GM21723 (cell line): ENCODE data around the gene MALL.
"Not testable (repeated sequence)": the region's sequence is repeated elsewhere in the genome, so short reads cannot be mapped to it uniquely, and the experiment has no call there.

ENCODE experiments used
- ATAC-seq: cut with Tn5 transposase; IDR thresholded peaks from one replicate; pipeline ENCODE4 v1.9.1; 2021; ENCODE audit warnings: mild to moderate bottlenecking, moderate library complexity; ENCODE audit not compliant: unreplicated experiment

MALL gene

GRCh38 chr2:110121052-110121334 is 5.4 kb upstream of the MALL start:
- no peak for ATAC-seq

- no peak for ATAC-seq
These were observed 4.8 kb upstream of the MALL start for GRCh38 chr2:110120171-110121051.

DNA sequence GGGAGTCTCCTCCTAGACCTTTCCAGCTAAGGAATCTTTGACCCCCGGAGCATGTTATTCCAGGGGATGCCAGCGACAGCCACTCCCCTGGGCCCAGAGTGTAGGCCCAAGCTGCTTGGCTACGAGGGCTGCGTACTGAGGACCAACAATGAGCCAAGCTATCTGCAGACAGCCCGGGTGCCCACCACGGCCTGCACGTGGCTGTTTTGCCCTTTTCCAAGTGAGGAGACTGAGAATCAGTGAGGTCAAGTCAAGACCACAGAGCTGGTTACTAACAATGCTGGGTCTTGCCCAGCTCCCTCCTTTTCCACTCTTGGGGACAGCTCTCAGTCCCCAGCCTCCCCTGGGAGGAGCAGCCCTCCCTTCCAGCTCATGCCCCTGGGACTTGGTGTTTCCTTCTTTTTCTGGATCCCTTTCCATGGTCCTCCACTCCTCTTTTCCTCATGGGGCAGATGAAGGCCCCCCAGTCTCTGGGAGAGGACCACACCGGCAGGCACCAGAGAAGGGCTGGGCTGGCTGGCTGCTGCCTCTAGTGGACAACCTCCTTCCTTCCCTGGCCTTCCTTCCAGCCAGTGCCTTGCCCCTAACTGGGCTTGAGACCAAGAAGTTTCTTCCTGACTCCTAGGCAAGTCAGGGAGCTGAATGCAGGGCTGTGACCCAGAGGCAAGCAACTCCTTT is 550 bp upstream of the MALL start:
- no peak for ATAC-seq

GRCh38 chr2:110114831-110115255 is 779 bp downstream of the MALL start:
- ATAC-seq: no peak

DNA sequence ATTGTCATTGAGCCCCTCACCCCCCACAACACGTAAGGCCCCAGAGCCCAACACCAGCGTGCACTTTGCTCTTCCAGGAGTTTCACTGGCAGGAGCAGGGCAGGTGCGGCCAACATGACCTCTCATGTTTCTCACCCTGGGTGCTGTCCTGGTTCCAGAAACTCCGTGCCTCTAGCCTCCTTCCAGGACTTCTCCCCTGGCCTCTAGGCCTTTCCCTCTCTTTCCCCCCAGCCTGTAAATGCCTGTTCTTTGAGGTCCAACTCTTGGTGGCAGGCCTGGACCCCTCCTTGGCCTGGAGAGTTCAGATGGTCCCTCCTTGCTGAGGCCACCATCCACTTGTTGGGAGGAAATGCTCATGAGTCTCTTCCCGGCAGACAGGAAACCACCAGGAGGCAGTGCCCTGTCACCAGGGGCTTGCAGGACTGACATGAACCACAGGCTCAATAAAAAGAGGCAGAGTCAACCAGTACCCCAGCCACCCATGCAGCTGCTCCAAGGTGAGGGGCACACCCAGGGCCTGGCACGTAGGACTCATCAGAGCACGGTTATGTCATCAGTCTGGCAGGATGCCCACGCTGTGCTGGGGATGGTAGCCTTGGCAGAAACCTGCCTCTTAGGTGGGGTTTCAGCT is 1.5 kb downstream of the MALL start:
- ATAC-seq: no peak

- ATAC-seq: not testable (repeated sequence)
These were observed 7.3 kb downstream of the MALL start for GRCh38 chr2:110108291-110108690.

DNA sequence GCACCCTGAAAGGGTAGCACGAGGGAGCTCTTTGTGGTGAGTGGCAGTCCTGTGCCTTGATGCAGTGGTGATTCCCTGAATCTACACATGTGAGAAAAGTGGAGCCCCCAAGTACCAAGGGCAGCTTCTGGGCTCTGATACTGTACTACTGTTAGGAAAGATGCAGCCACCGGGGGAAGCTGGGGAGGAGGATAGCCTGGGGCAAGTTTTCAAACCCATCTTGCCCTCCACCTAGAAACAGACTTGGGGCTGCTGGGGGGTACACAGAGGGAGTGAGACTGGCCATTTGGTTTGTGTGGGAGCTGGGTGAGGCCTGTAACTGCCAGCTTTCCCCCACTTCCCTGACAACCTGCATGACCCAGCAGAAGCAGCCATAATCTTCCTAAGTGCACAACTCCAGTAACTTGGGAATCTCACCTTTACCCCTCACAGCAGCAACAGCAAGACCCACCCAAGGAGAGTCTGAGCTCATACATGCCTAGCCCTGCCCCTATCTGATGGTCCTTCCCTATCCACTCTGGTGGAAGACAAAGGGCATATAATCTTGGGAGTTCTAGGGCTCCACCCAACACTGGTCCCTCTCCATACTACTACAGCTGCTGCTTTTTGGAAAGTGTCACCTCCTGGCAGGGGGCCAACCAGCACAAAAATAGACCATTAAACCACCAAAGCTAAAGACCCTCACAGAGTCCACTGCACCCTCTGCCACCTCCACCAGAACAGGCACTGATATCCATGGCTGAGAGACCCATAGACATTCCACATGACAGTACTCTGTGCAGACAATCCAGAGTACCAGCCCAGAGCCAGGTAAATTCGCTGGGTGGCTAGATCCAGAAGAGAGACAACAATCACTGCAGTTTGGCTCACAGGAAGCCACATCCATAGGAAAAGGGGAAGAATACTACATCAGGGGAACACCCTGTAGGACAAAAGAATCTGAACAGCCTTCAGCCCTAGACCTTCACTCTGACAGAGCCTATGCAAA is 8.2 kb downstream of the MALL start:
- ATAC-seq: no peak

GRCh38 chr2:110106642-110107041 is 9.0 kb downstream of the MALL start:
- no peak for ATAC-seq

DNA sequence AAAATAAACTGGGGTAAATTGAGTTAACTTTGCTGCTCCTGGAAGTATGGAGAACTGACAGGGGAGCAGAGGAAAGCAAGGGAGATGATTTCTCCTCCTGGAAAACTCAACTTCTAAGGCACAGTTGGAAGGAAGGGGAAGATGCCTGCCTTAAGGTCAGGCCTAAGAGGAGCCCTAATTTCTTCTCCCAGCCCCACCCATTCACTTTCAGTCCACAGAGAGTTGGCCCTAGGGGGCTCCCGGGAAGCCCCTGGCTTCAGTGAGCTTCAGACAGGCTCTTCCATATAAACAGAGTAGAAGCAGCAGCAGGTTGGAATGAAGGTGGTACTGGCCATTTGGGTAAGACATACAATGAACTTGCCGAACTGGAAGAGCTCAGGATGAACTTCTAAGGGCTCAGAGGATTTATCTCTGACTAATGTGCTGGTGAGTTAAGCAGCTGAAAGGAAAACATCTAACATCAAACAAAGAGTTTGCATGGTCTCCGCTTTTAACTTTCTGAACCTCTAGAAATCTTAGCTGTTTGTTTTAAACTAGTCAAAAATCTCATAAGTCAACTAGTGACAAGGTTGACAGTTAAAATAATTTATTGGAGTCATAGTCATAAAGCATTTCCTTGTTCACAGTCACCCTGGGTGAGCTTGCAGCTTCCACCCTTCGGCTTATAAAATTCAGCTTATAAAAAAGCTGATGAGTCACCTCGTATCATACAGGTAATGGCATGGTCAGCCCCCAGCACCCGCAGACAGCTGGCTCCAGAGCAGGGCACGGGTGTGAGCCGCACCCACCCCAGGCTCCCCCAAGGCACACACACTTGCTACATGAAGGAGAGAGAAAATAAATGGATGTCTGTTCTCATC is 9.8 kb downstream of the MALL start:
- ATAC-seq: no peak

- no peak for ATAC-seq
These were observed 10.4 kb downstream of the MALL start for GRCh38 chr2:110105183-110105582.

DNA sequence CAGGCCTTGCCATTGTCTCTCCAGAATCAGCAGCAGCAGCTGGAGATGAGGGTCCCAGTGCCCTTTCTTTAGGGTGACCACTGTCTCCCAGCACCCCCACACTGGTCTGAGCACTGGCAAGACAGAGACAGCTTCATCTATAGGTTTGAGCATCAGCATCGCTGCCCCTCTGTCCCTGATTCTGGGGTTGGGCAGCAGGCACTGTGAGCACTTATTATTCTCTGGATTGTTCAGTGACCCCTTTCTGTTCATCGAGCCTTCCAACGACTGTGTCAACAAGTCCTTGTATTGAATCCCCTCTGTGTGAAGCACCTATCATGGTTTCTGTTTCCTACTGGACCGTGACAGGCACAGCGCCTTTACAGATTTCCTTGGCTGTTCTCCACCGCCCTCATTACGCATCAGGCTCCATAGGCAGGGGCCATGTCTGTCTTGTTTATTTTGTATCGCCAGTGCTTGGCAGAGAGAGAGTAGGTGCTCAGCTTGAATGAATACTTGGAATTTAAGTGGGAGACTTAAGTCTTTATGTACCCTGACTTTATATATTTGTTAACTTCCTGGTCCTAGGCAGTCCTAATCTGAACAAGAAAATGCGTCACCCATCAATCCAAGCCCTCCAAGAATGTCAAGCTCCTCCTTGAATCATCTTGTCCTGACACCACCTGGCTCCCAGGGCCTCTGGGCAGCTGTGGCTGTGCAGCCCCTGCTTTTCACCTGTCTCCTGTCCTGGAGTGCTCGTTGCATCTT is 11.4 kb downstream of the MALL start:
- ATAC-seq: no peak

- no peak for ATAC-seq
These were observed 12.3 kb downstream of the MALL start for GRCh38 chr2:110103061-110103961.

DNA sequence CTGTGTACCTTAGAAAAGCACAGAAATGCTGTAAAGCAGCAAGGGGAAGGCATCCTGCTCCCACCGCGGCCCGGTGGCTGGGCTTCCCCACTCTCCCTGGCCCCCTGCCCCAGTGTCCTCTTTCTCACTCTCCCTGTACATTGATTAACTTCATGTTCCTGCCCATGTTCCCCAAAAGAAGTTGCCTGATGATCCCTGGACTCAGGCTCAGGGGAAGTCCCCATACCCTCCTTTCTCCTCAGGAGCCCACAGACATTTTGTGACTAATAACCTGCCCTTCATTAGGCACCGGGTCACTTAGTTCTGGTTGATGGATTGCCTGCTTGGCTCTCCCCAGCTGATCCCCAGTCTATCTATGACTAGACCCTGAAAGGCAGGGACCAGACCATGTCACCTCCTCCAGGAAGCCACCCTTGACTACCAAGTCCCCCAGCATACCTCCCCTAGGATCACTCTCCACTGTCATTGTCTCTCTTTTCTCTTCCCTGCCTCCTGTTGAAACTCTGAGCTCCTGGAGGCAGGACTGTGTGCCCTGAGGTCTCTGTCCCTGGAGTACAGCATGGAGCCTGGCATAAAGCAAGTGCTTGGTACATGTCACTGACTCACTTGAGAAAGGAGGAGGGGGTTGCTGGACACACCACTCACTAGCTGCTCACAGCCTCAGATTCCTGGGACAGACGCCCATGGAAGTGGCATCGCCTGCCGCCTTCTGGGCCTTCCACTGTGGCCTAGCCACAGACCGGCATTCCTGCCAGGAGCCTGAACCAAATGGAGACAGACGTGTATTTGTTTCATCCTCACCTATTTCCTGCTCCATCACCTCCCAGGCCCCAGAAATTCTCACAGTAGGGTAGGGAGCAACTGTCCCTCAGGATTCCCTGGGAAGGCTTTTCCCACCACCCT is 13.5 kb downstream of the MALL start:
- ATAC-seq: no peak

- ATAC-seq: no peak
These were observed 14.3 kb downstream of the MALL start for GRCh38 chr2:110101280-110101844.

- ATAC-seq: not testable (repeated sequence)
These were observed 14.7 kb downstream of the MALL start for GRCh38 chr2:110100880-110101279.

GRCh38 chr2:110100480-110100879 is 15.1 kb downstream of the MALL start:
- no peak for ATAC-seq
